Spleen (tissue), 11 donors: ENCODE data around the gene MAP4K4. TPM values are rescaled to one million over a fixed set of nuclear protein-coding genes. Genes with fewer than 3 reads are reported as not detected.

Experiments used
- DNase-seq: peaks from one replicate; pipeline ENCODE4 v3.0.0-alpha.2; 2020
- H3K27ac ChIP-seq, 8 donors: fragments of 200-600 bp; sonication (generic) in 7 of 8; 1 replicate in 4 of 8; 2 replicates in 4 of 8; pipeline versions ENCODE4 v1.5.0 to v1.8.0; 2016 to 2021; ENCODE audit warnings: inconsistent platforms in 4 of 8, mild to moderate bottlenecking in 4 of 8, moderate library complexity in 1 of 8
- H3K27me3 ChIP-seq, 7 donors: fragments of 200-600 bp; sonication (generic) in 6 of 7; replicated peaks in 1 of 7; 1 replicate in 4 of 7; 2 replicates in 3 of 7; pipeline versions ENCODE4 v1.5.0 to v1.8.0; 2016 to 2021; ENCODE audit warnings: inconsistent platforms in 3 of 7, mild to moderate bottlenecking in 1 of 7
- H3K36me3 ChIP-seq, 6 donors: fragments of 200-600 bp; sonication (generic) in 5 of 6; 1 replicate in 4 of 6; 2 replicates in 2 of 6; pipeline versions ENCODE4 v1.5.0 to v1.8.0; 2016 to 2021; ENCODE audit warnings: inconsistent platforms in 2 of 6
- H3K4me1 ChIP-seq, 6 donors: fragments of 200-600 bp; sonication (generic) in 5 of 6; 1 replicate in 3 of 6; 2 replicates in 3 of 6; pipeline versions ENCODE4 v1.5.0 to v1.8.0; 2016 to 2021; ENCODE audit warnings: inconsistent platforms in 3 of 6
- H3K4me3 ChIP-seq, 8 donors: fragments of 200-600 bp; sonication (generic) in 7 of 8; 1 replicate in 4 of 8; 2 replicates in 4 of 8; pipeline versions ENCODE4 v1.5.0 to v1.8.0; 2016 to 2021; ENCODE audit warnings: inconsistent platforms in 4 of 8, mild to moderate bottlenecking in 4 of 8, moderate library complexity in 2 of 8
- H3K9me3 ChIP-seq, 8 donors: fragments of 200-600 bp; sonication (generic) in 7 of 8; 1 replicate in 4 of 8; 2 replicates in 4 of 8; pipeline versions ENCODE4 v1.5.0 to v1.8.0; 2016 to 2021; ENCODE audit warnings: inconsistent platforms in 4 of 8
- POLR2A ChIP-seq, 3 donors: fragments of 450-650 bp; IDR thresholded peaks; one replicate each; pipeline ENCODE4 v1.5.1; 2017; ENCODE audit warnings: antibody characterized with exemption in 3 of 3, mild to moderate bottlenecking in 1 of 3
- POLR2AphosphoS5 ChIP-seq, 3 donors: sonication (generic); formaldehyde crosslinking; IDR thresholded peaks; one replicate each; pipeline ENCODE4 v1.5.1; 2017; ENCODE audit warnings: antibody characterized with exemption in 3 of 3
- WGBS, 5 donors: extraction: QIAGEN DNeasy Blood & Tissue Kit in 3 of 5; methylation state at CpG; one replicate each; pipeline versions ENCODE4 v1.1.5 to v1.1.7; 2013 to 2018; 5-methylcytosine and 5-hydroxymethylcytosine counted together
- intact Hi-C: fragments of 100-400 bp; cut with DNase I; formaldehyde crosslinking; loops from one replicate; pipeline ENCODE4 v1.15.0; 2023; ENCODE audit warnings: low total_unique reads
- polyA plus RNA-seq, 3 donors: library from polyadenylated mRNA; stranded (reverse); fragments of 200-250 nt; gene quantifications; one replicate each; pipeline ENCODE4 v1.2.1, GENCODE V29; 2013
- total RNA-seq, 7 donors: library from RNA; depleted of rRNA in 3 of 7; stranded (reverse); fragments of >200 nt in 3 of 7; fragmentation: NEBNext Ultra II Directional in 4 of 7; extraction: Animal tissue kit (Norgen Biotek cat#: 25700) in 4 of 7; gene quantifications; one replicate each; pipeline versions ENCODE4 v1.1.0 to v1.2.1, GENCODE V29; 2016 to 2021
- TF ChIP-seq, protein P1 (sequence below), 11 experiments: fragments of 200-600 bp in 7 of 11; fragments of 450-650 bp in 4 of 11; sonication (generic) in 4 of 11; IDR thresholded peaks in 8 of 11; conservative IDR thresholded peaks in 3 of 11; 1 replicate in 7 of 11; 2 replicates in 4 of 11; pipeline versions ENCODE4 v1.4.0 to v1.8.0; 2016 to 2021; ENCODE audit warnings: antibody characterized with exemption in 11 of 11, inconsistent platforms in 4 of 11, mild to moderate bottlenecking in 1 of 11
- donor health status: healthy with polysubstance abuse.
- donor health status: DM: no; HTN: no; CAD: no; lungs with moderate emphysema.
- donor health status: DM: no; HTN: no; CAD: no.
- donor health status: Bipolar disorder and iron deficiency.
- donor health status: healthy.
- donor health status: DM: no; HTN: no; CAD: no.
- donor health status: DM: yes; HTN: yes; CAD: no.

Gene MAP4K4
- total and polyA plus RNA-seq, 10 donors, result 16.7 to 108 (median 71.7) TPM

GRCh38 chr2:101872480-101872879, 175.0 kb downstream of the MAP4K4 start:
- H3K27ac ChIP-seq, result no peak overlapping the region
- WGBS, 5 donors, result 79 to 96% (median 89%) methylated on average over 3 of the region's 3 CpGs
- no peaks in the 10 kb centered on the region for H3K27me3 ChIP-seq
- no peaks in the 10 kb centered on the region for H3K9me3 ChIP-seq
- no peaks in the 10 kb centered on the region for H3K4me1 ChIP-seq
- no peak for DNase-seq
- peaks cover 9 to 100% (median 92%) of the 10 kb centered on the region in 6 donors for H3K36me3 ChIP-seq
- no peak for TF ChIP-seq POLR2A (IDR thresholded peaks at IDR 0.05)
- TF ChIP-seq, protein P1, sequence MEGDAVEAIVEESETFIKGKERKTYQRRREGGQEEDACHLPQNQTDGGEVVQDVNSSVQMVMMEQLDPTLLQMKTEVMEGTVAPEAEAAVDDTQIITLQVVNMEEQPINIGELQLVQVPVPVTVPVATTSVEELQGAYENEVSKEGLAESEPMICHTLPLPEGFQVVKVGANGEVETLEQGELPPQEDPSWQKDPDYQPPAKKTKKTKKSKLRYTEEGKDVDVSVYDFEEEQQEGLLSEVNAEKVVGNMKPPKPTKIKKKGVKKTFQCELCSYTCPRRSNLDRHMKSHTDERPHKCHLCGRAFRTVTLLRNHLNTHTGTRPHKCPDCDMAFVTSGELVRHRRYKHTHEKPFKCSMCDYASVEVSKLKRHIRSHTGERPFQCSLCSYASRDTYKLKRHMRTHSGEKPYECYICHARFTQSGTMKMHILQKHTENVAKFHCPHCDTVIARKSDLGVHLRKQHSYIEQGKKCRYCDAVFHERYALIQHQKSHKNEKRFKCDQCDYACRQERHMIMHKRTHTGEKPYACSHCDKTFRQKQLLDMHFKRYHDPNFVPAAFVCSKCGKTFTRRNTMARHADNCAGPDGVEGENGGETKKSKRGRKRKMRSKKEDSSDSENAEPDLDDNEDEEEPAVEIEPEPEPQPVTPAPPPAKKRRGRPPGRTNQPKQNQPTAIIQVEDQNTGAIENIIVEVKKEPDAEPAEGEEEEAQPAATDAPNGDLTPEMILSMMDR (IDR thresholded peaks at IDR 0.05 in 8 of 11, conservative IDR thresholded peaks at IDR 0.05 in 3 of 11), result no peak
- TF ChIP-seq POLR2AphosphoS5 (IDR thresholded peaks at IDR 0.05), result no peak
- intact Hi-C loops, result no loop called here
- H3K4me3 ChIP-seq, result no peak overlapping the region

DNA sequence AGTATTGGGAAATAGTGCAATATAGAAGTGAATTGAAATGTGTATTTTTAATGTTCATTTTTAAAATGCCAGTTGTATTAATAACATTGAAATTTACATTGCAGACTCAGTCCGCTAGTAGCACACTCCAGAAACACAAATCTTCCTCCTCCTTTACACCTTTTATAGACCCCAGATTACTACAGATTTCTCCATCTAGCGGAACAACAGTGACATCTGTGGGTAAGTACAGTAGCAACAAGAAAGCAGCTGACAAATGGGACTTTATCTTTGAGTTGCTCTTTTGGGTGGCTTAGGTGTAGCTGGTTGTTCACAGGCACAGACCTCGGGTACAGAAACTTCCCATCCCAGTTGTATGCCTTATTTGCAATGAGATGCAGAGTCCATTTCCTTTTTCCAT, 176.0 kb downstream of the MAP4K4 start:
- H3K27me3 ChIP-seq, result no peaks in the 10 kb centered on the region
- peaks cover 9 to 100% (median 89%) of the 10 kb centered on the region in 6 donors for H3K36me3 ChIP-seq
- H3K4me1 ChIP-seq, result no peaks in the 10 kb centered on the region
- no peak overlapping the region for H3K27ac ChIP-seq
- H3K9me3 ChIP-seq, result no peaks in the 10 kb centered on the region
- WGBS, 5 donors, result 87 to 95% (median 92%) methylated on average over 3 of the region's 3 CpGs
- intact Hi-C loops, result no loop called here
- no peak overlapping the region for H3K4me3 ChIP-seq
- no peak for DNase-seq
- TF ChIP-seq POLR2A (IDR thresholded peaks at IDR 0.05), result no peak
- TF ChIP-seq, protein P1 (IDR thresholded peaks at IDR 0.05 in 8 of 11, conservative IDR thresholded peaks at IDR 0.05 in 3 of 11), result no peak

DNA sequence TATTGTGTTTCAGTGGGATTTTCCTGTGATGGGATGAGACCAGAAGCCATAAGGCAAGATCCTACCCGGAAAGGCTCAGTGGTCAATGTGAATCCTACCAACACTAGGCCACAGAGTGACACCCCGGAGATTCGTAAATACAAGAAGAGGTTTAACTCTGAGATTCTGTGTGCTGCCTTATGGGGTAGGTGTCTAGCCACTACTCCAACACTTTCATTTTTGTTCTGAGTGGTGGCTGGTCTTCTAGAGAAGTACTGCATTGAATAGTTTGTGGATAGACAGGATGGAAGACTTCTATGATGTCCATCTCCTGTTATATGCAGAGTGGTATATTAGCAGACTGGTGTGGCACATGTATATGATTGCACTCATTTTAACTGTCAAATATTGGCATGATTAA, 176.6 kb downstream of the MAP4K4 start:
- no peak for DNase-seq
- no peaks in the 10 kb centered on the region for H3K27me3 ChIP-seq
- no peak for TF ChIP-seq POLR2A (IDR thresholded peaks at IDR 0.05)
- TF ChIP-seq POLR2AphosphoS5 (IDR thresholded peaks at IDR 0.05), result no peak
- TF ChIP-seq, protein P1 (IDR thresholded peaks at IDR 0.05 in 8 of 11, conservative IDR thresholded peaks at IDR 0.05 in 3 of 11), result no peak
- 90 to 95% (median 92%) methylated on average over 3 of the region's 3 CpGs for WGBS, 5 donors
- intact Hi-C loops, result no loop called here
- H3K36me3 ChIP-seq, result peaks cover 9 to 100% (median 91%) of the 10 kb centered on the region in 6 donors
- H3K27ac ChIP-seq, result no peak overlapping the region
- no peaks in the 10 kb centered on the region for H3K9me3 ChIP-seq
- H3K4me1 ChIP-seq, result no peaks in the 10 kb centered on the region
- no peak overlapping the region for H3K4me3 ChIP-seq

- no peaks in the 10 kb centered on the region for H3K9me3 ChIP-seq
- intact Hi-C loops, result no loop called here
- H3K36me3 ChIP-seq, result peaks cover 3 to 98% (median 55%) of the 10 kb centered on the region in 6 donors
- no peak for DNase-seq
- no peak overlapping the region for H3K27ac ChIP-seq
- no peaks in the 10 kb centered on the region for H3K27me3 ChIP-seq
- TF ChIP-seq POLR2AphosphoS5 (IDR thresholded peaks at IDR 0.05), result no peak
- TF ChIP-seq, protein P1 (IDR thresholded peaks at IDR 0.05 in 8 of 11, conservative IDR thresholded peaks at IDR 0.05 in 3 of 11), result no peak
- no peak for TF ChIP-seq POLR2A (IDR thresholded peaks at IDR 0.05)
- no peak overlapping the region for H3K4me3 ChIP-seq
- peaks cover 0 to 24% (median 9%) of the 10 kb centered on the region in 6 donors for H3K4me1 ChIP-seq
These were observed 182.0 kb downstream of the MAP4K4 start for GRCh38 chr2:101879466-101879865.
